ENCODE measurements around the gene ARL8A. TPM values are rescaled to one million over a fixed set of nuclear protein-coding genes. Genes with fewer than 3 reads are reported as not detected.
A peak's percentile ranks its signal among the peaks of the same experiment; 100 is the strongest.

Gene ARL8A
- total RNA-seq (2012; rRNA removed) (18.1 and 19.7 TPM in 2 replicates), polyA plus RNA-seq (2012; rRNA removed) (30.7 and 38.6 TPM in 2 replicates), Bru-seq, nascent RNA (percentile 70 among the genes with signal in this experiment), BruChase-seq, experiment 1, labeled RNA remaining after a 6-hour chase (percentile 70 among the genes with signal in this experiment), BruChase-seq, experiment 2, labeled RNA remaining after a 2-hour chase (percentile 65 among the genes with signal in this experiment)
- 17.7 and 30.7 TPM in 2 replicates for polyA plus RNA-seq (2012; cell fraction: cytosol; rRNA removed)
- polyA plus RNA-seq (2012; cell fraction: nucleus; rRNA removed; ENCODE audit: low replicate concordance): 37.8 and 46.1 TPM in 2 replicates
- long read RNA-seq, transcript ARL8A-201 (7 exons, 1,793 nt): major isoform, 23 of 33 reads
- long read RNA-seq, partial matches to known transcripts: 0 of 33 reads
- long read RNA-seq, other reads (novel, unspliced or antisense): 10 of 33 reads

- H2AFZ ChIP-seq (replicated peaks; ENCODE audit: low read length, poor library complexity): peak within 1 kb of the TSS; percentile 98
- H3K9ac ChIP-seq (ENCODE audit: low read depth, low read length): peak within 1 kb of the TSS; percentile 99
- dilution Hi-C loops (cut with HindIII; ENCODE audit: low sequenced_read_pairs, unreplicated experiment): no loop called here
- peak within 1 kb of the TSS; percentile 72 for H4K5ac ChIP-seq (ENCODE audit: low read depth, low read length)
- H3K14ac ChIP-seq (replicated peaks; ENCODE audit: low read depth, low read length): peak within 1 kb of the TSS; percentile 88
- TF ChIP-seq CEBPB (IDR thresholded peaks at IDR 0.05; ENCODE audit: low read depth, low read length) (no peak), MXI1 (IDR thresholded peaks at IDR 0.05; ENCODE audit: borderline replicate concordance, low read depth, low read length) (0 out of 2 replicates have a peak, but pooled peaks have one; percentile 6)
- ATAC-seq (ENCODE audit: low read depth) (peak; percentile 84), DNase-seq (peak; percentile 10)
- no TSS peak for BruUV-seq (replicated peaks)
- in situ Hi-C loops (cut with MboI; ENCODE audit: low sequenced_read_pairs): loop anchor here (25.0 kb wide), 1 partner anchor 607 kb away; the partner anchor contains the start of gene NAV1
- H3K9me1 ChIP-seq (ENCODE audit: insufficient read depth, low read length): peaks cover 10% of the 10 kb centered on the region; the same call in 1 of the 2 replicates
- CTCF ChIA-PET: no interaction called here
- intact Hi-C loops (cut with micrococcal nuclease): no loop called here
- no peak within 1 kb of the TSS for H2BK20ac ChIP-seq (ENCODE audit: low read depth, low read length)
- peaks cover 6% of the 10 kb centered on the region; the same call in 1 of the 2 replicates for H3K27me3 ChIP-seq (ENCODE audit: control insufficient read depth, insufficient read depth, low read length)
- H2BK120ac ChIP-seq (ENCODE audit: low read depth, low read length): peak within 1 kb of the TSS; percentile 20; the same call in 1 of the 2 replicates
- peak within 1 kb of the TSS; percentile 92 for H3K27ac ChIP-seq (ENCODE audit: insufficient read depth, low read length)
- peak within 1 kb of the TSS; percentile 89 for H3K18ac ChIP-seq (ENCODE audit: low read depth, low read length)
- H4K20me1 ChIP-seq (ENCODE audit: insufficient read depth, low read length): peaks cover 41% of the 10 kb centered on the region
- peak within 1 kb of the TSS; percentile 100 for H2AK9ac ChIP-seq (replicated peaks; ENCODE audit: low read depth, low read length, poor library complexity)
- H2BK15ac ChIP-seq (ENCODE audit: low read depth, low read length): peak within 1 kb of the TSS; percentile 8; the same call in 1 of the 3 replicates
- H4K91ac ChIP-seq (ENCODE audit: insufficient read depth, low read depth, low read length): peak within 1 kb of the TSS; percentile 51
- H3K9me3 ChIP-seq (ENCODE audit: control insufficient read depth, insufficient read depth, low read length): no peaks in the 10 kb centered on the region
- peak within 1 kb of the TSS; percentile 68 for H3K23ac ChIP-seq (ENCODE audit: low read depth, low read length)
- peak within 1 kb of the TSS; percentile 98 for H3K4me2 ChIP-seq (ENCODE audit: low read depth, low read length)
- H4K8ac ChIP-seq (ENCODE audit: low read depth in 2 of 2, low read length in 2 of 2): peak within 1 kb of the TSS; percentile 84 to 87
- peak within 1 kb of the TSS; percentile 99 for H3K4me3 ChIP-seq (ENCODE audit: insufficient read depth, low read depth, low read length)
- POLR2A ChIA-PET (ENCODE audit: unreplicated experiment): no interaction called here
- WGBS, 2 experiments (ENCODE audit: extremely low coverage in 2 of 2, insufficient read length in 1 of 2): 0% methylated on average over 20 of the region's 82 CpGs; no CpG with 5 or more reads in 1 of the 2 experiments
- peak within 1 kb of the TSS; percentile 51 for H2AK5ac ChIP-seq (ENCODE audit: low read depth, low read length)
- H3K4me1 ChIP-seq (ENCODE audit: control insufficient read depth, insufficient read depth, low read length): peaks cover 4% of the 10 kb centered on the region
- H3K79me1 ChIP-seq (ENCODE audit: low read depth in 1 of 2, low read length in 2 of 2): peaks cover 25 to 49% of the 10 kb centered on the region in 2 experiments
- peak within 1 kb of the TSS; percentile 54 for H3K56ac ChIP-seq (ENCODE audit: extremely low read depth, insufficient read depth, low read length)
- H3K4ac ChIP-seq (ENCODE audit: low read depth, low read length): peak within 1 kb of the TSS; percentile 82
- peaks cover 2% of the 10 kb centered on the region; the same call in 1 of the 2 replicates for H3K36me3 ChIP-seq (ENCODE audit: control insufficient read depth, insufficient read depth, low read length)
- H2BK5ac ChIP-seq (ENCODE audit: low read depth, low read length, poor library complexity, severe bottlenecking): peak within 1 kb of the TSS; percentile 54
Observed at GRCh38 chr1:202144402-202145067, at the start of gene ARL8A. Gene ARL8A (minus strand): TSS chr1:202144737. CDS start chr1:202144572, 165 bp downstream.

Measured in IMR-90 (cell line).